Loucy (cell line): ENCODE measurements around the gene VWA1.
A peak's percentile ranks its signal among the peaks of the same experiment; 100 is the strongest.
"Not testable (repeated sequence)": the region's sequence is repeated elsewhere in the genome, so short reads cannot be mapped to it uniquely, and the experiment has no call there.

Experiments
- H2AFZ ChIP-seq: fragments of 200-600 bp; sonication (generic); 2 replicates; pipeline ENCODE4 v1.6.0; 2016; ENCODE audit warnings: antibody characterized with exemption, mild to moderate bottlenecking, low read length, moderate library complexity
- H3F3A ChIP-seq: fragments of 200-600 bp; 2 replicates; pipeline ENCODE4 v1.6.0; 2016; ENCODE audit warnings: antibody characterized with exemption, low read depth, mild to moderate bottlenecking
- H3K27me3 ChIP-seq: fragments of 200-600 bp; sonication (generic); 2 replicates; pipeline ENCODE4 v1.6.1; 2014; ENCODE audit warnings: low read length, mild to moderate bottlenecking; ENCODE audit not compliant: insufficient read depth, poor library complexity, severe bottlenecking
- H3K36me3 ChIP-seq: fragments of 200-600 bp; sonication (generic); 2 replicates; pipeline ENCODE4 v1.6.1; 2016; ENCODE audit warnings: low read length; ENCODE audit not compliant: insufficient read depth
- H3K4me1 ChIP-seq: fragments of 200-600 bp; sonication (generic); 2 replicates; pipeline ENCODE4 v1.5.1; 2014; ENCODE audit warnings: low read length, mild to moderate bottlenecking; ENCODE audit not compliant: insufficient read depth, poor library complexity, severe bottlenecking
- H3K4me2 ChIP-seq: fragments of 200-600 bp; sonication (generic); 2 replicates; pipeline ENCODE4 v1.6.0; 2014; ENCODE audit warnings: antibody characterized with exemption, low read length, low read depth, mild to moderate bottlenecking; ENCODE audit not compliant: poor library complexity, severe bottlenecking
- H3K4me3 ChIP-seq: fragments of 200-600 bp; sonication (generic); 2 replicates; pipeline ENCODE4 v1.5.1; 2014; ENCODE audit warnings: low read length, mild to moderate bottlenecking, mixed read lengths; ENCODE audit not compliant: poor library complexity, severe bottlenecking
- H3K79me2 ChIP-seq: fragments of 200-600 bp; sonication (generic); 2 replicates; pipeline ENCODE4 v1.6.1; 2014; ENCODE audit warnings: low read length; ENCODE audit not compliant: insufficient read depth
- H3K9ac ChIP-seq: fragments of 200-600 bp; sonication (generic); 2 replicates; pipeline ENCODE4 v1.6.0; 2014; ENCODE audit warnings: mild to moderate bottlenecking, low read depth, low read length, moderate library complexity; ENCODE audit not compliant: poor library complexity, severe bottlenecking
- H3K9me2 ChIP-seq: fragments of 200-600 bp; sonication (generic); replicated peaks from 2 replicates; pipeline ENCODE4 v1.6.1; 2016; ENCODE audit warnings: low read depth, low read length, mixed read lengths
- H3K9me3 ChIP-seq: fragments of 200-600 bp; sonication (generic); 2 replicates; pipeline ENCODE4 v1.6.1; 2014; ENCODE audit warnings: mild to moderate bottlenecking, antibody characterized with exemption, low read length, low read depth; ENCODE audit not compliant: insufficient read depth
- H4K20me1 ChIP-seq: fragments of 200-600 bp; sonication (generic); 2 replicates; pipeline ENCODE4 v1.6.0; 2014; ENCODE audit warnings: antibody characterized with exemption, low read length, mild to moderate bottlenecking; ENCODE audit not compliant: insufficient read depth, poor library complexity, severe bottlenecking
- EZH2phosphoT487 ChIP-seq: fragments of 200-600 bp; IDR thresholded peaks from 2 replicates; pipeline ENCODE4 v1.6.1; 2018; ENCODE audit warnings: antibody characterized with exemption, mild to moderate bottlenecking, moderate library complexity, borderline replicate concordance
- TF ChIP-seq, protein P1 (sequence below): fragments of 200-600 bp; sonication (generic); conservative IDR thresholded peaks from 2 replicates; pipeline ENCODE4 v1.5.1; 2014; ENCODE audit warnings: mild to moderate bottlenecking, antibody characterized with exemption, low read length

VWA1 gene

DNA sequence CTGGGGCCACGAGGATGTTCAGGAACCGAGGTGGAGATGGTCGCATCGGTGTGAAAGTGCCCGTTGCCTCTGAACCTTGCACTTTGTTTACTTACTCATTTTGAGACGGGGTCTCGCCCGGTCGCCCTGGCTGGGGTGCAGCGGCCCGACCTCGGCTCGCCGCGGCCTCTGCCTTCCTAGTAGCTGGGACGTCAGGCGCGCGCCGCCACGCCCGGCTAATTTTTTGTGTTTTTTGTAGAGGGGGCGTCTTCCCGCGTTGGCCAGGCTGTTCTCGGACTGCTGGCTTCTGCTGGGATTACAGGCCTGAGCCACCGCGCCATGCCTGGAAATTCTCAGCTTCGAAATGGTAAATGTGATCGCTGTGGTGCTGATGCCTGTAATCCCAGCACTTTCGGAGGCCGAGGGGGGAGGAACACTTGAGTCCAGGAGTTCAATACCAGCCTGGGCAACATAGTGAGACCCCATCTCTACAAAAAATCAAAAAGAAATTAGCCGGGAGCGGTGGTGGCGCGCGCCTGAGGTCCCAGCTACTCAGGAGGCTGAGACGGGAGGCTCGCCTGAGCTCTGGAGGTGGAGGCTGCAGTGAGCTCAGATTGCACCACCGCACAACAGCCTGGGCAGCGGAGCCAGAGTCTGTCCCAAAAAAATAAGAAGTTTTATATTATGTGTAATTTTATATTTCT, 27.7 kb upstream of the VWA1 start:
- peak overlapping the region; percentile 99 for H3K4me3 ChIP-seq
- H3K9me2 ChIP-seq, result no peaks in the 10 kb centered on the region
- peaks cover 33% of the 10 kb centered on the region for H4K20me1 ChIP-seq
- H3K27me3 ChIP-seq, result no peaks in the 10 kb centered on the region
- H3K9ac ChIP-seq, result peak overlapping the region; percentile 95
- peak overlapping the region; percentile 87 for H3K4me2 ChIP-seq
- peaks cover 60% of the 10 kb centered on the region for H3K79me2 ChIP-seq
- TF ChIP-seq, protein P1, sequence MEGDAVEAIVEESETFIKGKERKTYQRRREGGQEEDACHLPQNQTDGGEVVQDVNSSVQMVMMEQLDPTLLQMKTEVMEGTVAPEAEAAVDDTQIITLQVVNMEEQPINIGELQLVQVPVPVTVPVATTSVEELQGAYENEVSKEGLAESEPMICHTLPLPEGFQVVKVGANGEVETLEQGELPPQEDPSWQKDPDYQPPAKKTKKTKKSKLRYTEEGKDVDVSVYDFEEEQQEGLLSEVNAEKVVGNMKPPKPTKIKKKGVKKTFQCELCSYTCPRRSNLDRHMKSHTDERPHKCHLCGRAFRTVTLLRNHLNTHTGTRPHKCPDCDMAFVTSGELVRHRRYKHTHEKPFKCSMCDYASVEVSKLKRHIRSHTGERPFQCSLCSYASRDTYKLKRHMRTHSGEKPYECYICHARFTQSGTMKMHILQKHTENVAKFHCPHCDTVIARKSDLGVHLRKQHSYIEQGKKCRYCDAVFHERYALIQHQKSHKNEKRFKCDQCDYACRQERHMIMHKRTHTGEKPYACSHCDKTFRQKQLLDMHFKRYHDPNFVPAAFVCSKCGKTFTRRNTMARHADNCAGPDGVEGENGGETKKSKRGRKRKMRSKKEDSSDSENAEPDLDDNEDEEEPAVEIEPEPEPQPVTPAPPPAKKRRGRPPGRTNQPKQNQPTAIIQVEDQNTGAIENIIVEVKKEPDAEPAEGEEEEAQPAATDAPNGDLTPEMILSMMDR, result no peak
- TF ChIP-seq EZH2phosphoT487, result no peak
- peaks cover 18% of the 10 kb centered on the region; the same call in 1 of the 2 replicates for H3K36me3 ChIP-seq
- no peaks in the 10 kb centered on the region for H3F3A ChIP-seq
- H2AFZ ChIP-seq, result peak overlapping the region; percentile 7; the same call in 1 of the 2 replicates
- no peaks in the 10 kb centered on the region; the same call in 1 of the 2 replicates for H3K9me3 ChIP-seq
- peaks cover 21% of the 10 kb centered on the region for H3K4me1 ChIP-seq

DNA sequence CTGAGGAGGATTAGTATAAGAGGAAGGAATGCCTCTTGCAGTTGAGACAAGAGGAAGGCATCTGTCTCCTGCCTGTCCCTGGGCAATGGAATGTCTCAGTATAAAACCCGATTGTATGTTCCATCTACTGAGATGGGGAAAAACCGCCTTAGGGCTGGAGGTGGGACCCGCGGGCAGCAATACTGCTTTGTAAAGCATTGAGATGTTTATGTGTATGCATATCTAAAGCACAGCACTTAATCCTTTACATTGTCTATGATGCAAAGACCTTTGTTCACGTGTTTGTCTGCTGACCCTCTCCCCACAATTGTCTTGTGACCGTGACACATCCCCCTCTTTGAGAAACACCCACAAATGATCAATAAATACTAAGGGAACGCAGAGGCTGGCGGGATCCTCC, 25.3 kb upstream of the VWA1 start:
- not testable (repeated sequence) for H3K27me3 ChIP-seq, H3K9me3 ChIP-seq, H3F3A ChIP-seq, H2AFZ ChIP-seq, H3K9me2 ChIP-seq, H3K4me3 ChIP-seq, H3K36me3 ChIP-seq, H3K9ac ChIP-seq, H3K4me2 ChIP-seq
- Histone ChIP-seq H3K4me1 (peaks cover 18% of the 10 kb centered on the region), H4K20me1 (peaks cover 31% of the 10 kb centered on the region), H3K79me2 (peaks cover 44% of the 10 kb centered on the region)

DNA sequence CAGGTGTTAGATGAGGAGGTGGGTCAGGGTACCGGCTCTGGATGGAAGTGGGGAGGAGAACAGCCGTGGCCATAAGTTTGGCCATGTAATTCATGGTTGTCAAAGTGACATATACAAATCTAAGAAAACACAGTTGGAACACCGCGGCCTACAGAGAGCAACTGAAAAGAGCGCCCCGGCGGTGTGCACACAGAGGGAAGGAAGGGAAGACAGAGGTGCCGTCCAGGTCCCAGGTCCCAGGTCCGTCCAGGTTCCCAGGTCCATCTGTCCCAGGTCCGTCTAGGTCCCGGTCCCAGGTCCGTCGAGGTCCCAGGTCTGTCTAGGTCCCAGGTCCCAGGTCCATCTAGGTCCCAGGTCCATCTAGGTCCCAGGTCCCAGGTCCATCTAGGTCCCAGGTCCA, 23.9 kb upstream of the VWA1 start:
- Histone ChIP-seq H3K27me3 (no peaks in the 10 kb centered on the region), H3K4me1 (peaks cover 6% of the 10 kb centered on the region), H3K4me3 (no peak overlapping the region), H3K36me3 (no peaks in the 10 kb centered on the region), H2AFZ (no peak overlapping the region), H3K4me2 (no peak overlapping the region), H4K20me1 (peaks cover 17% of the 10 kb centered on the region), H3K79me2 (peaks cover 30% of the 10 kb centered on the region), H3K9ac (no peak overlapping the region), H3F3A (no peaks in the 10 kb centered on the region), H3K9me2 (no peaks in the 10 kb centered on the region), H3K9me3 (no peaks in the 10 kb centered on the region; the same call in 1 of the 2 replicates)
- TF ChIP-seq, protein P1, result no peak
- no peak for TF ChIP-seq EZH2phosphoT487

DNA sequence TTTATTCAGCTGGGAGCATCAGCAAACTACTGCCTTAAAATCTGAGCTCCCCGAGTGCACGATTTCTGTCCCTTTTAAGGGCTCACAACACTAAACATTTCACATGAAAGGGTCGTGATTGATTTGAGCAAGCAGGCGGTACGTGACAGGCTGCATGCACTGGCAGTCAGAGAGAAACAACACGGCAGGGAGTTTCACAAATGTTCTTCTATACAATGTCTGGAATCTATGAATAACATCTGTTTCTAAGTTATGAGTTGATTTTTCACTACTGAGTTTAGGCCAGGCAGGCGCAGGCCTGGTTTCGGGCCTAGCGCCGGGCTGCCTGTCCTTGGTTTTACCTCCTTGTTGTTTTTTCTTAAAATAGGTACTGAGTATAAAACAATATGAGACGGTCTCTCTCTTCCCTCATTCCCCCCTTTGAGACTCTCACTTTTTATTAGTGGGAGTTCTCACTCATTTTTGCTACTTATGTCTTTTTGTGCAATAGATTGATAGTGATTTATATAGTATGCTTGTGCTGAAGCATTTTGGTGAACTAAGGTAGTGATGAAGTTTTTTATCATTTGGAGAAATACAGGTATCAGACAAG, 23.1 kb upstream of the VWA1 start:
- not testable (repeated sequence) for H3K36me3 ChIP-seq, H2AFZ ChIP-seq, H3K4me3 ChIP-seq, H3K4me1 ChIP-seq, H3K9me3 ChIP-seq, H3F3A ChIP-seq, H3K9me2 ChIP-seq, H3K27me3 ChIP-seq, H3K4me2 ChIP-seq, H3K9ac ChIP-seq
- peaks cover 16% of the 10 kb centered on the region for H4K20me1 ChIP-seq
- H3K79me2 ChIP-seq, result peaks cover 24% of the 10 kb centered on the region
